Stimulated activated naive CD8-positive, alpha-beta T cell treated with anti-CD3 and anti-CD28 coated beads, Interleukin-15, Interleukin-2, amounts not matched to agents 100 U/mL and 50 U/mL, for 24 hours (primary cell): ENCODE data around the gene CDH19.
A peak's percentile ranks its signal among the peaks of the same experiment; 100 is the strongest.
"Not testable (repeated sequence)": the region's sequence is repeated elsewhere in the genome, so short reads cannot be mapped to it uniquely, and the experiment has no call there.

Experiments
- ATAC-seq: fragments of 150-1000 bp; cut with Tn5 transposase; one replicate; pipeline ENCODE4 v1.10.0; 2021
- DNase-seq: peaks from one replicate; pipeline ENCODE4 v3.0.0; 2021

The CDH19 gene

GRCh38 chr18:66566616-66567015, 37.3 kb downstream of the CDH19 start:
- ATAC-seq (no peak), DNase-seq (no peak)

GRCh38 chr18:66564236-66564635, 39.7 kb downstream of the CDH19 start:
- ATAC-seq = no peak
- DNase-seq = no peak

- DNase-seq (no peak), ATAC-seq (no peak)
These were observed 41.6 kb downstream of the CDH19 start for GRCh38 chr18:66562279-66562678.

- no peak for DNase-seq
- no peak for ATAC-seq
These were observed 43.8 kb downstream of the CDH19 start for GRCh38 chr18:66560094-66560493.

GRCh38 chr18:66558773-66559172, 45.1 kb downstream of the CDH19 start:
- DNase-seq (no peak), ATAC-seq (no peak)

GRCh38 chr18:66557091-66557490, 46.8 kb downstream of the CDH19 start:
- DNase-seq (no peak), ATAC-seq (no peak)

GRCh38 chr18:66555585-66555984, 48.3 kb downstream of the CDH19 start:
- ATAC-seq (no peak), DNase-seq (no peak)

- ATAC-seq (no peak), DNase-seq (no peak)
These were observed 50.1 kb downstream of the CDH19 start for GRCh38 chr18:66553824-66554223.

GRCh38 chr18:66550366-66550765, 53.5 kb downstream of the CDH19 start:
- DNase-seq (no peak), ATAC-seq (no peak)

GRCh38 chr18:66548747-66549146, 55.1 kb downstream of the CDH19 start:
- no peak for ATAC-seq

GRCh38 chr18:66534110-66534509, 69.8 kb downstream of the CDH19 start:
- DNase-seq (no peak), ATAC-seq (no peak)

More at GRCh38 chr18:66548747-66549146, 55.1 kb downstream of the CDH19 start:
- no peak for DNase-seq

GRCh38 chr18:66533693-66534092, 70.2 kb downstream of the CDH19 start:
- no peak for ATAC-seq
- DNase-seq = no peak

GRCh38 chr18:66523219-66523991, 80.5 kb downstream of the CDH19 start:
- DNase-seq = no peak
- no peak for ATAC-seq

GRCh38 chr18:66513996-66514395, 89.9 kb downstream of the CDH19 start:
- no peak for ATAC-seq
- DNase-seq = no peak

- DNase-seq (no peak), ATAC-seq (no peak)
These were observed 92.1 kb downstream of the CDH19 start for GRCh38 chr18:66511792-66512191.

- no peak for ATAC-seq
These were observed 92.6 kb downstream of the CDH19 start for GRCh38 chr18:66511289-66511688.

GRCh38 chr18:66510357-66511045, 93.4 kb downstream of the CDH19 start:
- DNase-seq = no peak
- no peak for ATAC-seq

More at GRCh38 chr18:66511289-66511688, 92.6 kb downstream of the CDH19 start:
- DNase-seq = no peak

GRCh38 chr18:66508937-66509336, 95.0 kb downstream of the CDH19 start:
- ATAC-seq (no peak), DNase-seq (no peak)

- DNase-seq (no peak), ATAC-seq (no peak)
These were observed 97.7 kb downstream of the CDH19 start for GRCh38 chr18:66506178-66506577.

- DNase-seq (no peak), ATAC-seq (no peak)
These were observed 106.5 kb downstream of the CDH19 start for GRCh38 chr18:66497351-66497750.

- no peak for ATAC-seq
- peak; percentile 19 for DNase-seq
These were observed 108.0 kb downstream of the CDH19 start for GRCh38 chr18:66495844-66496243.

GRCh38 chr18:66473882-66474281, 130.0 kb downstream of the CDH19 start:
- DNase-seq (no peak), ATAC-seq (no peak)

- not testable (repeated sequence) for DNase-seq, ATAC-seq
These were observed 137.7 kb downstream of the CDH19 start for GRCh38 chr18:66466184-66466583.

- ATAC-seq (no peak), DNase-seq (no peak)
These were observed 142.5 kb downstream of the CDH19 start for GRCh38 chr18:66461344-66461743.
